H54 (cell line): ENCODE measurements around the gene ZBTB8B.
"Not testable (repeated sequence)": the region's sequence is repeated elsewhere in the genome, so short reads cannot be mapped to it uniquely, and the experiment has no call there.

ENCODE experiments used
- DNase-seq: peaks from one replicate; pipeline ENCODE4 v3.0.0; 2011; ENCODE audit warnings: low spot score, mixed read lengths; ENCODE audit not compliant: insufficient read length
- FAIRE-seq: peaks from 3 replicates; lab custom pipeline; 2011; peaks lifted over from hg19 to GRCh38; lab: Jason Lieb, UNC
- POLR2A ChIP-seq: IDR thresholded peaks from 2 replicates; pipeline ENCODE4 v1.6.1; 2011; ENCODE audit warnings: low read depth, mild to moderate bottlenecking, low read length

ZBTB8B gene

DNA sequence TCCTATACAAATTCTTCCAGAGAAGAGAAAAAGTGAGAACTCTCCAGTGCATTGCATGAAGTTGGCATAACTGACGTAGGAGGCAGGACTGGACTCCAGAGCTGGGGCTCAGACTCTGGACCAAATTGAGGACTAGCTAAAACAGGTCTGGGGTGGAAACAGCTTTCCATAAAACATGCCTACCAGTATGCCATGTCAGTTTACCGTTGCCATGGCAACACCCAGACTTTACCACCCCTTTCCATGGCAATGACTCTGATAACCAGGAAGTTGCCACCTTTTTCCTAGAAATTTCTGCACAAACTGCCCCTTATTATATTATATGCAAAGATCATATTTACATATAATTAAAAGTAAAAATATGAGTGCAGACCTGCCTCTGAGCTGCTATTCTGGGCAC lies 8.9 kb upstream of the ZBTB8B start:
- no peak for TF ChIP-seq POLR2A
- FAIRE-seq (no peak), DNase-seq (no peak)

DNA sequence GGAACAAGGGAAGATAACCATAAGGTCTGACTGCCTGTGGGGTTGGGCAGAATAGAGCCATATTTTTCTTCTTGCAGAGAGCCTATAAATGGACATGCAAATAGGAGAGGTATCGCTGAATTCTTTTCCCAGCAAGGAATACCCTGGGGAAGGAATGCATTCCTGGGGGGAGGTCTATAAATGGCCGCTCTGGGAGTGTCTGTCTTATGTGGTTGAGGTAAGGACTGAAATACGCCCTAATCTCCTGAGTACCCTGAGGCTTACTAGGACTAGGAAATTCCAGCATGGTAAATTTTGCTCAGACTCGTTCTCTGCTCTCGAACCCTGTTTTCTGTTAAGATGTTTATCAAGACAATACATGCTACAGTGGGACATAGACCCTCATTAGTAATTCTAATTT lies 6.1 kb upstream of the ZBTB8B start:
- FAIRE-seq, DNase-seq: not testable (repeated sequence)

DNA sequence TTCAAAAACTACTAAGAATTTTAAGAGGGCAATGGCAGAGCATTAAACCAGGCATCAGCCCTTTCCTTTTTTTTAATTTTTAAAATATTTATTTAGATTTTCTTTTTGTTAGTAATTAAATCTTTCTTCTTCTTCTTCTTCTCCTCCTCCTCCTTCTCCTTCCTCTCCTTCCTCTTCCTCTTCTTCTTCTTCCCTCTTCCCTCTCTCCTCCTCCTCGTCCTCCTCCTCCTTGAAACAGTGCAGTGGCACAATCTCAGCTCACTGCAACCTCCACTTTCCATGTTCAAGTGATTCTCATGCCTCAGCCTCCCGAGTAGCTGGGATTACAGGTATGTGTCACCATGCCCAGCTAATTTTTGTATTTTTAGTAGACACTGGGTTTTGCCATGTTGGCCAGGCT lies 1.9 kb upstream of the ZBTB8B start:
- DNase-seq, FAIRE-seq: not testable (repeated sequence)

DNA sequence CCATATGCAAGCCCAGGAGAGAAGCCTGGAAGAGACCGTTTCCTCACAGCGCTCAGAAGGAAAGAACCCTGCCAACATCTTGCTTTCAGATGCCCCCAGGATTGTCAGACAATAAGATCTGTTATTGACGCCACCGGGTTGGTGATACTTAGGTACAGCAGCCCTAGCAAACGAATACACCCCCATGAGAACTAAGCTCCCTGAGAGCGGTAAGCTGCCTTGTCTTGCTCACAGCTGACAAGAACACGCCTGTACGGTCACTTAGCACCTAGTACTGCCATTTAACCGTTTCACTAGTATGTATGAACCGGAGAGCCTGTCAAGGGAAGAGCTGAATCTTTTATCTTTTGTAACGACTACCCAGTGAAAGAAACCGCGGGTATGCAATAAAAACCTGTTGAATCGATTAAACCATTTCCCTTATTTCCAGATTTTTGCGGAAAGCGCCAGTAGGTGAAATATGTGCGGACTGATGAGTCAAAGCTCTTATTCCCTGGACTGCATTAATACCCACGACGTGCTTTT lies 619 bp upstream of the ZBTB8B start:
- TF ChIP-seq POLR2A: no peak
- FAIRE-seq: no peak
- no peak for DNase-seq

DNA sequence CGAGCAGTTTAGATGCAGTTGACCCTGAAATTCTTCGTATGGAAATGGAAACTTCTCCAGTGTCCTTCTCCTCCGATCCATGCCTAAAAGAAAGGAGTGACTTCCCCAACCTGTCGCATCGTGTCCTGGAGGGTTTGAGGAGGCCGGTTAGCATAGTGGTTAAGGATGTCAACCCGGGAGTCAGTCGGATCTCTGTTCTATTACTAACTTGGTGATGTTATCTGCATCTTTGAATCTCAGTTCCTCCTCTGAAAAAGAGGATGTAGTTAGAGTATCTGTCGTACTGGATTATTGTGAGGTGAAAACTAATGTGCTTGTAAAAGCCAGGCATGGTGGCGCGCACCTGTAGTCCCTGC lies 684 bp downstream of the ZBTB8B start:
- TF ChIP-seq POLR2A: no peak
- FAIRE-seq (no peak), DNase-seq (no peak)

DNA sequence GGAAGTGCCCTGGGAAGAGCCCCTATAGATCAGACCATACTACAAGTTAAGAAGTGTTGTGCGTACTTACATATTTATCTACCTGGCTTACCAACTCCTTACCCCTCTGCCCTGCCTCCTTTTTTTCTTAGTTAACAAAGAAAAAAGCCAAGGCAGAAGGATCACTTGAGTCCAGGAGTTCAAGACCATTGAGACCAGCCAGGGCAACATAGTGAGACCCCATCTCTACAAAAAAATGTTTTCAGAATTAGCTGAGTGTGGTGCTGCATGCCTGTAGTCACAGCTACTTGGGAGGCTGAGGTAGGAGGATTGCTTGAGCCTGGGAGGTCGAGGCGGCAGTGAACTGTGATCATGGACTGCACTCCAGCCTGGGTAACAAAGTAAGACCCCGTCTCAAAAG lies 1.9 kb downstream of the ZBTB8B start:
- DNase-seq (no peak), FAIRE-seq (no peak)
- no peak for TF ChIP-seq POLR2A

DNA sequence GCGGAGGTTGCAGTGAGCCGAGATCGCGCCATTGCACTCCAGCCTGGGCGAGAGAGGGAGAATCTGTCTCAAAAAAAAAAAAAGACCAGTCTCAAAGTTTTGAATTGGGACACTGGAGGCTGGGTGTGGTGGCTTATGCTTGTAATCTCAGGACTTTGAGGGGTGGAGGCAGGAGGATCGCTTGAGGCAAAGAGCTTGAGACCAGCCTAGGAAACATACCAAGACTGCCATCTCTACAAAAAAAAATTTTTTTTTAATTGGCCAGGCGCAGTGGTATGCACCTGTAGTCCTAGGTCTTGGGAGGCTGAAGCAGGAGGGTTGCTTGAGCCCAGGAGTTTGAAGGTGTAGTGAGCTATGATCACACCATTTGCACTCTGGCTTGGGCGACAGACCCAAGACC lies 3.9 kb downstream of the ZBTB8B start:
- DNase-seq: no peak
- TF ChIP-seq POLR2A: no peak
- FAIRE-seq: no peak

DNA sequence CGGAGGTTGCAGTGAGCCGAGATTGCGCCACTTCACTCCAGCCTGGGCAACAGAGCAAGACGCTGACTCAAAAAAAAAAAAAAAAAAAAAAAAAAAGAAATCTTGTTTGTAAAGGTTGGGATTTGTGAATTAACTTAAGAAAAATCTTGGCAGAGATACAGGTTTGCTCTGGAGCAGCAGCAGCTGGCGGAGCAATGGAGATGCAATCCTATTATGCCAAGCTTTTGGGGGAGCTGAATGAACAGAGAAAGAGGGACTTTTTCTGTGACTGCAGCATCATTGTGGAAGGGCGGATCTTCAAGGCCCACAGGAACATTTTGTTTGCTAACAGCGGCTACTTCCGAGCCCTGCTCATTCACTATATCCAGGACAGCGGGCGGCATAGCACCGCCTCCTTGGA lies 5.6 kb downstream of the ZBTB8B start:
- FAIRE-seq: no peak
- no peak for DNase-seq
- no peak for TF ChIP-seq POLR2A

DNA sequence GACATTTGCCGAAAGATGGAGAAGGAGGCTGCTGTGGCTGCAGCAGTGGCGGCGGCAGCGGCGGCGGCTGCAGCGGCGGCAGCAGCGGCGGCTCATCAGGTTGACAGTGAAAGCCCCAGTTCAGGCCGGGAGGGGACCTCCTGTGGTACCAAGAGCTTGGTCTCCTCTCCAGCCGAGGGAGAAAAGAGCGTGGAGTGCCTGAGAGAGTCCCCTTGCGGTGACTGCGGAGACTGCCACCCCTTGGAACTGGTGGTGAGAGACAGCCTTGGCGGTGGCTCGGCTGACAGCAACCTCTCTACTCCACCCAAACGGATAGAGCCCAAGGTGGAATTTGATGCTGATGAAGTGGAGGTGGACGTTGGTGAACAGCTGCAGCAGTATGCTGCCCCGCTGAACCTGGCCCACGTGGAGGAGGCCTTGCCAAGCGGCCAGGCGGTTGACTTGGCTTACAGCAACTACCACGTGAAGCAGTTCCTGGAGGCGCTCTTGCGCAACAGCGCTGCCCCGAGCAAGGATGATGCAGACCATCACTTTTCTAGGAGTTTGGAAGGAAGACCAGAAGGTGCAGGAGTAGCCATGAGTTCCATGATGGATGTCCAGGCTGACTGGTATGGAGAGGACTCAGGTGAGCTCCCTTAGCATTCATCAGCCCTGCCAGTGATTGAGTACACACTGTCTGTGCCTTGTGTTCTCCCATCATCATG lies 6.3 kb downstream of the ZBTB8B start:
- DNase-seq: no peak
- TF ChIP-seq POLR2A: no peak
- no peak for FAIRE-seq

DNA sequence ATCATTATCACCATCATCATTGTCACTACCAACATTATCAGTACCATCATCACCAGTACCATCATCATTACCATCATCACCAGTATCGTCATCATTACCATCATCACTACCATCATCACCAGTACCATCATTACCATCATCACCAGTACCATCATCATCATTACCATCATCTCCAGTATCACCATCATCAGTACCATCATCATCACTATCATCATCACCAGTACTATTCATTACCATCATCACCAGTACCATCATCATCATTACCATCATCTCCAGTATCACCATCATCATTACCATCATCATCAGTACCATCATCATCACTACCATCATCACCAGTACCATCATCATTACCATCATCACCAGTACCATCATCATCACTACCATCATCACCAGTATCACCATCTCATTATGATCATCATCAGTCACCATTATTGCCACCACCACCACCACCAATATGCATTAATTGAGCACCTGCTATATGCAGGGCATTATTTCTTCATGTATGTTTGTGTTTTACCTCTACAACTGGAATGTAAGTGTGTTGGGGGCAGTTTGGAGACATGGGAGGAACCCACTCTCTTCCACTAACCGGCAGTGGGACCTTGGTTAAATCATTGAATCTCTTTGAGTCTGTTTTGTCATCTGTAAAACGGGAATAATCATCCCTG lies 7.0 kb downstream of the ZBTB8B start:
- no peak for FAIRE-seq
- no peak for TF ChIP-seq POLR2A
- DNase-seq: no peak

DNA sequence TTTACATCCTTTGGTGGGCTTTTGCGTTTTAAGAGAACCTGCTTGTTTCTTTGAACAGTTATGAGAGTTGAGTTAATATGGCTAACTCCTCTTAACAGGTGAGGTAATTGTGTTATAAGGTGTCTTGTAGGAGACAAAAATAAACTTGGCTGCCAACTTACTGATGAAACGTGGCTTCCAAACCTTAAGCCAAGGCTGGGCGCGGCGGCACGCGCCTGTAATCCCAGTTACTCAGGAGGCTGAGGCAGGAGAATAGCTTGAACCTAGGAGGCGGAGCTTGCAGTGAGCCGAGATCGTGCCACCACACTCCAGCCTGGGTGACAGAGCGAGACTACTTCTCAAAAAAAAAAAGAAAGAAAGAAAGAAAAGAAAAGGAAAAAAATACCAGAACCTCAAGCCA lies 8.1 kb downstream of the ZBTB8B start:
- not testable (repeated sequence) for DNase-seq, FAIRE-seq

DNA sequence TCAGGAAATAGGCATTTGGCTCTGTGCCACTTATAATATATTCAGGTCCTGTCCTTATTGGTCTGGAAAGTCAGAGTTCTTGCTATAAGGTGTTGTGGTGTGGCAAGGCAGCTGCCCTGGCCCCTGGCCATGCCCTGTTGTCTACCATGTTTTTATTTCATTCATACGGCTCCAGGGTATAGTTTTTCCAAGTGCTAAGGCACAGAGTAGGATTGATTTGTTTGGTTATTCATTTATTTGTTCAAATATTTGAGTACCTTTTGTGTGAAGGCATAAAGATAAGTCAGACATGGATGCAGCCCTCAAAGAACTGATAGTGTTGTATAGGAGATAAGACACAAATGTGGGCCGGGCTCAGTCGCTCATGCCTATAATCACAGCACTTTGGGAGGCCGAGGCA lies 10.1 kb downstream of the ZBTB8B start:
- DNase-seq: no peak
- no peak for FAIRE-seq
- no peak for TF ChIP-seq POLR2A

DNA sequence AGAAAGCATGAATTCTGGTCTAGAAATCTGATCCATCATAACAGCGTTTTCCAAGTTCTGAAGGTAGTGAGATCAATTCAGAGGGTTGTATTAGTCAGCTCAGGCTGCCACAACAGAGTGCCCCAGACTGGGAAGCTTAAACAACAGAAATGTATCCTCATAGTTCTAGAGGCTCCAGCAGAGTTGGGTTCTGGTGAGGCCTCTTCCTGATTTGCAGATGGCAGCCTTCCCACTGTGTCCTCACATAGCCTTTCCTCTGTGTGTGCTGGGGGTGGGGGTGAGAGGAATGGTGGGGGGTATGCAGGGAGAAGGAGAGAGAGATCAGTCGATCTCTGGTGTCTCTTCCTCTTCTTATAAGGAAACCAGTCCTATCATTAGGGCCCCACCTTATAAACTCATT lies 15.1 kb downstream of the ZBTB8B start:
- DNase-seq: no peak
- TF ChIP-seq POLR2A: no peak

DNA sequence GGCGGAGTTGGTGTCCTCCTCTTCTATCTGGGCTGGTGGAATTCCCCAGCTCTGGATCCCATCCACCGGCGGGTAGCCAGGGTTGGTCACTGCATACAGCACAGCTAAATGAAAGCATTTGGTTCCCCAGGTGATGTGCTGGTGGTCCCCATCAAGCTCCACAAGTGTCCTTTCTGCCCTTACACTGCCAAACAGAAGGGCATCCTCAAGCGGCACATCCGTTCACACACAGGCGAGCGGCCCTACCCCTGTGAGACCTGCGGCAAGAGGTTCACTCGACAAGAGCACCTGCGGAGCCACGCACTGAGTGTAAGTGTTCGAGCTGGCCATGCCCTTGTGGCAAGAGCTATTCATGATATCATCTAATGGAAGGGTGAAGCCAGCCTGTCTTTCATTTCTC lies 15.9 kb downstream of the ZBTB8B start:
- DNase-seq (no peak), FAIRE-seq (no peak)
- no peak for TF ChIP-seq POLR2A

More for the DNA sequence above, 15.1 kb downstream of the ZBTB8B start:
- no peak for FAIRE-seq

DNA sequence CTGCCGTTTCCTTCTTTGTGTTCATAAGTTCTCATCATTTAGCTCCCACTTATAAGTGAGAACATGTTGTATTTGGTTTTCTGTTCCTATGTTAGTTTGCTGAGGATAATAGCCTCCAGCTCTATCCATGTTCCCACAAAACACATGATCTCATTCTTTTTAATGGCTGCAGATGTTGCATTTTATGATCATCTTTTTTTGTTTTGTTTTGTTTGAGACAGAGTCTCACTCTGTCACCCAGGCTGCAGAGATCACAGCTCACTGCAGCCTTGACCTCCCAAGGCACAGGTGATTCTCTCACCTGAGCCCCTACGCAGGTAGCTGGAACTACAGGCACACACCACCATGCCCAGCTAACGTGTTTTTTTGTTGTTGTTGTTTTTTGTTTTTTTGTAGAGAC lies 16.9 kb downstream of the ZBTB8B start:
- not testable (repeated sequence) for DNase-seq, FAIRE-seq
